ENCODE measurements around the gene FAM171A2.
"Not testable (repeated sequence)": the region's sequence is repeated elsewhere in the genome, so short reads cannot be mapped to it uniquely, and the experiment has no call there.

DNA sequence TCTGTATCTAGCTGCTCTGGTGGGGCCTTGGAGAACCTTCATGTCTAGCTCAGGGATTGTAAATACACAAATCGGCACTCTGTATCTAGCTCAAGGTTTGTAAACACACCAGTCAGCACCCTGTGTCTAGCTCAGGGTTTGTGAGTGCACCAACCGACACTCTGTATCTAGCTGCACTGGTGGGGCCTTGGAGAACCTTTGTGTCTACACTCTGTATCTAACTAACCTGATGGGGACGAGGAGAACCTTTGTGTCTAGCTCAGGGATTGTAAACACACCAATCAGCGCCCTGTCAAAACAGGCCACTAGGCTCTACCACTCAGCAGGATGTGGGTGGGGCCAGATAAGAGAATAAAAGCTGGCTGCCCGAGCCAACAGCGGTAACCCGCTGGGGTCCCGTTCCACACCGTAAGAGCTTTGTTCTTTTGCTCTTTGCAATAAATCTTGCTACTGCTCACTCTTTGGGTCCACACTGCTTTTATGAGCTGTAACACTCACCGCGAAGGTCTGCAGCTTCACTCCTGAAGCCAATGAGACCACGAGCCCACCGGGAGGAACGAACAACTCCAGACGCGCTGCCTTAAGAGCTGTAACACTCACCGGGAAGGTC is 5.9 kb upstream of the FAM171A2 start:
- TF ChIP-seq, protein P1, sequence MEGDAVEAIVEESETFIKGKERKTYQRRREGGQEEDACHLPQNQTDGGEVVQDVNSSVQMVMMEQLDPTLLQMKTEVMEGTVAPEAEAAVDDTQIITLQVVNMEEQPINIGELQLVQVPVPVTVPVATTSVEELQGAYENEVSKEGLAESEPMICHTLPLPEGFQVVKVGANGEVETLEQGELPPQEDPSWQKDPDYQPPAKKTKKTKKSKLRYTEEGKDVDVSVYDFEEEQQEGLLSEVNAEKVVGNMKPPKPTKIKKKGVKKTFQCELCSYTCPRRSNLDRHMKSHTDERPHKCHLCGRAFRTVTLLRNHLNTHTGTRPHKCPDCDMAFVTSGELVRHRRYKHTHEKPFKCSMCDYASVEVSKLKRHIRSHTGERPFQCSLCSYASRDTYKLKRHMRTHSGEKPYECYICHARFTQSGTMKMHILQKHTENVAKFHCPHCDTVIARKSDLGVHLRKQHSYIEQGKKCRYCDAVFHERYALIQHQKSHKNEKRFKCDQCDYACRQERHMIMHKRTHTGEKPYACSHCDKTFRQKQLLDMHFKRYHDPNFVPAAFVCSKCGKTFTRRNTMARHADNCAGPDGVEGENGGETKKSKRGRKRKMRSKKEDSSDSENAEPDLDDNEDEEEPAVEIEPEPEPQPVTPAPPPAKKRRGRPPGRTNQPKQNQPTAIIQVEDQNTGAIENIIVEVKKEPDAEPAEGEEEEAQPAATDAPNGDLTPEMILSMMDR (IDR thresholded peaks at IDR 0.05): not testable (repeated sequence)
- TF ChIP-seq POLR2AphosphoS5 (IDR thresholded peaks at IDR 0.05; ENCODE audit: low read depth, low read length): not testable (repeated sequence)
